GM23338 (cell line): ENCODE measurements around the gene RSBN1L.

Experiments
- CREB1 ChIP-seq: fragments of 250-450 bp; sonication (Bioruptor Pico); IDR thresholded peaks from 2 replicates; pipeline ENCODE4 v1.5.0; 2020; ENCODE audit warnings: low read depth, mild to moderate bottlenecking, moderate library complexity
- CTCF ChIP-seq, 2 experiments: fragments of 200-600 bp in 1 of 2; sonication (generic) in 1 of 2; conservative IDR thresholded peaks; 2 replicates each; pipeline versions ENCODE4 v1.5.1 to v1.6.1; 2016 to 2017; ENCODE audit warnings: antibody characterized with exemption in 2 of 2, low read depth in 2 of 2, mild to moderate bottlenecking in 2 of 2, moderate library complexity in 1 of 2
- EZH2 ChIP-seq: fragments of 200-600 bp; sonication (generic); IDR thresholded peaks from one replicate; pipeline ENCODE4 v1.8.0; 2017; ENCODE audit warnings: antibody characterized with exemption, mild to moderate bottlenecking, low read depth; ENCODE audit not compliant: unreplicated experiment
- EZH2phosphoT487 ChIP-seq: fragments of 200-600 bp; sonication (generic); IDR thresholded peaks from one replicate; pipeline ENCODE4 v1.8.1; 2018; ENCODE audit warnings: antibody characterized with exemption; ENCODE audit not compliant: unreplicated experiment
- JUNB ChIP-seq: IDR thresholded peaks from one replicate; pipeline ENCODE4 v1.6.1; 2016; ENCODE audit warnings: antibody characterized with exemption; ENCODE audit not compliant: unreplicated experiment
- POLR2AphosphoS5 ChIP-seq: IDR thresholded peaks from 2 replicates; pipeline ENCODE4 v1.6.1; 2016; ENCODE audit warnings: antibody characterized with exemption, low read depth
- REST ChIP-seq: IDR thresholded peaks from one replicate; pipeline ENCODE4 v1.6.1; 2018; ENCODE audit warnings: antibody characterized with exemption; ENCODE audit not compliant: unreplicated experiment
- STAT1 ChIP-seq: IDR thresholded peaks from one replicate; pipeline ENCODE4 v1.6.1; 2016; ENCODE audit warnings: antibody characterized with exemption; ENCODE audit not compliant: unreplicated experiment
- ZNF114 ChIP-seq: fragments of 250-450 bp; sonication (Bioruptor Pico); IDR thresholded peaks from 2 replicates; pipeline ENCODE4 v1.5.0; 2020; ENCODE audit warnings: mild to moderate bottlenecking, moderate library complexity
- ZNF331 ChIP-seq: fragments of 250-450 bp; sonication (Bioruptor Pico); IDR thresholded peaks from 2 replicates; pipeline ENCODE4 v1.5.0; 2020; ENCODE audit warnings: low read depth, mild to moderate bottlenecking, moderate library complexity
- ZNF462 ChIP-seq: fragments of 250-450 bp; sonication (Bioruptor Pico); IDR thresholded peaks from 2 replicates; pipeline ENCODE4 v1.5.0; 2020; ENCODE audit warnings: mild to moderate bottlenecking, moderate library complexity
- TF ChIP-seq, protein P1 (sequence below): IDR thresholded peaks from 2 replicates; pipeline ENCODE4 v1.6.1; 2016; ENCODE audit warnings: antibody characterized with exemption

GRCh38 chr7:77771901-77772300 lies 75.6 kb downstream of the RSBN1L start:
- TF ChIP-seq CTCF (conservative IDR thresholded peaks at IDR 0.05; ENCODE audit: low read depth in 2 of 2) = no peak
- no peak for TF ChIP-seq POLR2AphosphoS5
- no peak for TF ChIP-seq EZH2
- TF ChIP-seq ZNF331 (CRISPR knock-in tag) = no peak
- no peak for TF ChIP-seq CREB1 (CRISPR knock-in tag)
- no peak for TF ChIP-seq EZH2phosphoT487
- no peak for TF ChIP-seq JUNB
- no peak for TF ChIP-seq ZNF114 (CRISPR knock-in tag)
- TF ChIP-seq REST = no peak
- no peak for TF ChIP-seq STAT1
- TF ChIP-seq ZNF462 (CRISPR knock-in tag) = no peak
- TF ChIP-seq, protein P1, sequence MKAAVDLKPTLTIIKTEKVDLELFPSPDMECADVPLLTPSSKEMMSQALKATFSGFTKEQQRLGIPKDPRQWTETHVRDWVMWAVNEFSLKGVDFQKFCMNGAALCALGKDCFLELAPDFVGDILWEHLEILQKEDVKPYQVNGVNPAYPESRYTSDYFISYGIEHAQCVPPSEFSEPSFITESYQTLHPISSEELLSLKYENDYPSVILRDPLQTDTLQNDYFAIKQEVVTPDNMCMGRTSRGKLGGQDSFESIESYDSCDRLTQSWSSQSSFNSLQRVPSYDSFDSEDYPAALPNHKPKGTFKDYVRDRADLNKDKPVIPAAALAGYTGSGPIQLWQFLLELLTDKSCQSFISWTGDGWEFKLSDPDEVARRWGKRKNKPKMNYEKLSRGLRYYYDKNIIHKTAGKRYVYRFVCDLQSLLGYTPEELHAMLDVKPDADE = no peak
